Breast epithelium (tissue), 4 donors: ENCODE data around the gene MNT. TPM values are rescaled to one million over a fixed set of nuclear protein-coding genes. Genes with fewer than 3 reads are reported as not detected.

ENCODE experiments used
- DNase-seq, 2 donors: peaks; one replicate each; pipeline ENCODE4 v3.0.0-alpha.2; 2019; ENCODE audit warnings: low spot score in 2 of 2
- H3K27ac ChIP-seq, 2 donors: fragments of 200-600 bp; sonication (generic) in 1 of 2; one replicate each; pipeline ENCODE4 v1.5.1; 2016 to 2019; ENCODE audit warnings: mild to moderate bottlenecking in 1 of 2
- H3K27me3 ChIP-seq, 2 donors: fragments of 200-600 bp; sonication (generic) in 1 of 2; one replicate each; pipeline versions ENCODE4 v1.5.1 to v1.6.0; 2017 to 2019; ENCODE audit warnings: control low read depth in 1 of 2, mild to moderate bottlenecking in 1 of 2
- H3K36me3 ChIP-seq: fragments of 200-600 bp; one replicate; pipeline ENCODE4 v1.5.1; 2019
- H3K4me1 ChIP-seq, 2 donors: fragments of 200-600 bp; sonication (generic); one replicate each; pipeline ENCODE4 v1.5.1; 2016 to 2019; ENCODE audit warnings: control low read depth in 1 of 2
- H3K4me3 ChIP-seq, 3 donors: fragments of 200-600 bp; sonication (generic); 1 replicate in 2 of 3; 2 replicates in 1 of 3; pipeline ENCODE4 v1.5.1; 2016 to 2019; ENCODE audit warnings: mild to moderate bottlenecking in 3 of 3, moderate library complexity in 2 of 3
- H3K9me3 ChIP-seq, 2 donors: fragments of 200-600 bp; sonication (generic) in 1 of 2; one replicate each; pipeline ENCODE4 v1.5.1; 2016 to 2019; ENCODE audit warnings: control low read depth in 1 of 2
- CTCF ChIP-seq, 3 donors: fragments of 450-650 bp; IDR thresholded peaks; one replicate each; pipeline ENCODE4 v1.5.1; 2016 to 2017; ENCODE audit warnings: antibody characterized with exemption in 3 of 3, mild to moderate bottlenecking in 3 of 3, moderate library complexity in 3 of 3
- POLR2A ChIP-seq: fragments of 450-650 bp; IDR thresholded peaks from one replicate; pipeline ENCODE4 v1.6.1; 2016; ENCODE audit warnings: antibody characterized with exemption, mild to moderate bottlenecking, moderate library complexity
- POLR2AphosphoS5 ChIP-seq, 3 donors: sonication (generic); formaldehyde crosslinking; IDR thresholded peaks; one replicate each; pipeline ENCODE4 v1.6.1; 2017; ENCODE audit warnings: antibody characterized with exemption in 3 of 3
- intact Hi-C: fragments of 100-400 bp; cut with DNase I; formaldehyde crosslinking; loops from one replicate; pipeline ENCODE4 v1.15.1; 2023; ENCODE audit warnings: low total_unique reads
- total RNA-seq, 3 donors: library from RNA; depleted of rRNA; stranded (reverse); fragments of >200 nt; gene quantifications; one replicate each; pipeline ENCODE4 v1.1.0, GENCODE V29; 2016

The MNT gene
- total RNA-seq, 3 donors from 2014 or later, result 7.7 to 10.2 (median 8.8) TPM

GRCh38 chr17:2398182-2398581 is 2.7 kb downstream of the MNT start:
- DNase-seq, result no peak
- H3K36me3 ChIP-seq, result no peaks in the 10 kb centered on the region
- intact Hi-C loops, result loop anchor here (10.0 kb wide), 1 partner anchor 1747 kb away; the partner anchor contains the start of genes CYB5D2 and ZZEF1
- no peaks in the 10 kb centered on the region for H3K9me3 ChIP-seq
- peak overlapping the region; percentile 99 for H3K27ac ChIP-seq
- TF ChIP-seq POLR2A, result no peak
- TF ChIP-seq POLR2AphosphoS5 (IDR thresholded peaks at IDR 0.05), result no peak
- TF ChIP-seq CTCF (IDR thresholded peaks at IDR 0.05), result no peak
- H3K27me3 ChIP-seq, result no peaks in the 10 kb centered on the region
- H3K4me3 ChIP-seq, result peak overlapping the region; percentile 99
- peaks cover 13 to 51% of the 10 kb centered on the region in 2 donors for H3K4me1 ChIP-seq

- Histone ChIP-seq H3K27me3 (no peaks in the 10 kb centered on the region), H3K4me3 (peak overlapping the region; percentile 21 to 99 (median 99)), H3K9me3 (no peaks in the 10 kb centered on the region), H3K36me3 (no peaks in the 10 kb centered on the region), H3K27ac (peak overlapping the region; percentile 99), H3K4me1 (peaks cover 13 to 44% of the 10 kb centered on the region in 2 donors)
- TF ChIP-seq CTCF (IDR thresholded peaks at IDR 0.05) (no peak), POLR2A (no peak), POLR2AphosphoS5 (IDR thresholded peaks at IDR 0.05) (no peak)
- no peak for DNase-seq
- intact Hi-C loops, result loop anchor here (10.0 kb wide), 1 partner anchor 1747 kb away; the partner anchor contains the start of genes CYB5D2 and ZZEF1
Observed at GRCh38 chr17:2397247-2398171, 3.4 kb downstream of the MNT start.

- no peaks in the 10 kb centered on the region for H3K36me3 ChIP-seq
- intact Hi-C loops, result loop anchor here (10.0 kb wide), 1 partner anchor 1748 kb away; the partner anchor contains the start of genes CYB5D2 and ZZEF1
- TF ChIP-seq POLR2AphosphoS5 (IDR thresholded peaks at IDR 0.05) (peak; percentile 60 to 74 (median 63)), CTCF (IDR thresholded peaks at IDR 0.05) (no peak), POLR2A (peak; percentile 21)
- peaks cover 13 to 46% of the 10 kb centered on the region in 2 donors for H3K4me1 ChIP-seq
- H3K27me3 ChIP-seq, result no peaks in the 10 kb centered on the region
- no peaks in the 10 kb centered on the region for H3K9me3 ChIP-seq
- DNase-seq, result peak; percentile 89
- H3K4me3 ChIP-seq, result peak overlapping the region; percentile 21 to 99 (median 43)
- peak overlapping the region; percentile 99 for H3K27ac ChIP-seq
Observed at GRCh38 chr17:2396568-2397246, 4.2 kb downstream of the MNT start.

DNA sequence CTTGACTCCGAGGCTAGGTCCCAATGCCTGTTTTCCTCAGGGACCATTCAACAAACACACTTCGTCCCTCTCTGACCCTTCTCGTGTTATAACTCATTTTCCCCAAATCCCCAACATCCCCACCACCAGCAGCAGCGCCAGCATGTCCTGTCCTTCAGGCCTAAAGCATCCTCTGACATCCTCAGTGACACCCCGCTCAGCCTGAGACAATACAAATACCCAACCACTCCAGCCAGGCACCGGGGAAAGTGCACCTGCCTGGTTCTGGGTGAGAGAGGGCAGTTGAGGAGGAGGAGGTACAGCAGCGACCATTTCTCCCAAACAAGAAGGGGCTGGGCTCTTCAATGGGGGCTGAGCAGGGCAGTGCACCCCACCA is 4.7 kb downstream of the MNT start:
- Histone ChIP-seq H3K4me3 (peak overlapping the region; percentile 21 to 99 (median 43)), H3K36me3 (no peaks in the 10 kb centered on the region), H3K9me3 (no peaks in the 10 kb centered on the region), H3K4me1 (peaks cover 12 to 51% of the 10 kb centered on the region in 2 donors), H3K27ac (peak overlapping the region; percentile 99), H3K27me3 (no peaks in the 10 kb centered on the region)
- intact Hi-C loops, result loop anchor here (10.0 kb wide), 1 partner anchor 1749 kb away; the partner anchor contains the start of genes CYB5D2 and ZZEF1
- no peak for DNase-seq
- TF ChIP-seq POLR2AphosphoS5 (IDR thresholded peaks at IDR 0.05) (no peak), POLR2A (no peak), CTCF (IDR thresholded peaks at IDR 0.05) (no peak)
